H1 (cell line): ENCODE measurements around the gene UBASH3B. TPM values are rescaled to one million over a fixed set of nuclear protein-coding genes. Genes with fewer than 3 reads are reported as not detected.

ENCODE experiments used
- CTCF ChIA-PET: fragments of 300-600 bp; sonication (Branson Sonifier 250); formaldehyde crosslinking; loops from one replicate; lab custom pipeline; 2021; ENCODE audit not compliant: partially characterized antibody; lab: Charles Lee
- POLR2A ChIA-PET: fragments of 300-600 bp; sonication (Branson Sonifier 250); formaldehyde crosslinking; loops from one replicate; lab custom pipeline; 2021; ENCODE audit warnings: inconsistent platforms; ENCODE audit not compliant: partially characterized antibody; lab: Charles Lee
- DNase-seq, 2 experiments: peaks; one replicate each; pipeline versions ENCODE4 v3.0.0 to v3.0.0-alpha.2; 2010 to 2022; ENCODE audit warnings: low spot score in 2 of 2, low read depth in 1 of 2, mixed read lengths in 1 of 2
- FAIRE-seq: peaks from 2 replicates; lab custom pipeline; 2011; peaks lifted over from hg19 to GRCh38; lab: Jason Lieb, UNC
- H2AFZ ChIP-seq: 2 replicates; pipeline ENCODE4 v1.8.1; 2012; ENCODE audit warnings: low read length, inconsistent platforms
- H2AK5ac ChIP-seq: 2 replicates; pipeline ENCODE4 v1.6.1; 2013; ENCODE audit warnings: low read depth, low read length
- H2BK120ac ChIP-seq: replicated peaks from 2 replicates; pipeline ENCODE3; 2013; ENCODE audit warnings: low read depth, low read length, inconsistent platforms
- H2BK12ac ChIP-seq: 2 replicates; pipeline ENCODE4 v1.6.1; 2013; ENCODE audit warnings: low read depth, low read length
- H2BK15ac ChIP-seq: 2 replicates; pipeline ENCODE4 v1.6.1; 2013; ENCODE audit warnings: low read length
- H2BK20ac ChIP-seq: 2 replicates; pipeline ENCODE4 v1.6.1; 2013; ENCODE audit warnings: low read length
- H2BK5ac ChIP-seq: 2 replicates; pipeline ENCODE4 v1.6.1; 2013; ENCODE audit warnings: low read depth, low read length
- H3K14ac ChIP-seq: 2 replicates; pipeline ENCODE4 v1.6.1; 2013; ENCODE audit warnings: inconsistent platforms; ENCODE audit not compliant: insufficient read length
- H3K18ac ChIP-seq: 2 replicates; pipeline ENCODE4 v1.6.1; 2013; ENCODE audit warnings: low read length; ENCODE audit errors: extremely low read depth
- H3K23ac ChIP-seq: 2 replicates; pipeline ENCODE4 v1.6.1; 2013; ENCODE audit warnings: inconsistent platforms; ENCODE audit not compliant: insufficient read length
- H3K23me2 ChIP-seq: 2 replicates; pipeline ENCODE4 v1.6.1; 2013; ENCODE audit warnings: low read depth, low read length
- H3K27ac ChIP-seq: 2 replicates; pipeline ENCODE4 v1.6.1; 2011; ENCODE audit warnings: low read depth, low read length, inconsistent platforms
- H3K27me3 ChIP-seq, 4 experiments: replicated peaks in 1 of 4; 1 replicate in 1 of 4; 2 replicates in 3 of 4; pipeline versions ENCODE4 v1.6.1 to v1.8.1; 2011 to 2013; ENCODE audit warnings: low read length in 3 of 4, mild to moderate bottlenecking in 3 of 4, inconsistent platforms in 2 of 4, mixed read lengths in 2 of 4, moderate library complexity in 1 of 4; ENCODE audit not compliant: control insufficient read depth in 3 of 4, insufficient read depth in 3 of 4; ENCODE audit errors: extremely low read depth in 1 of 4
- H3K36me3 ChIP-seq, 4 experiments: 2 replicates each; pipeline versions ENCODE4 v1.6.1 to v1.8.1; 2011 to 2013; ENCODE audit warnings: mild to moderate bottlenecking in 4 of 4, low read length in 3 of 4, moderate library complexity in 2 of 4, control low read depth in 1 of 4, inconsistent platforms in 1 of 4; ENCODE audit not compliant: insufficient read depth in 4 of 4, control insufficient read depth in 2 of 4
- H3K4ac ChIP-seq: replicated peaks from 2 replicates; pipeline ENCODE3; 2013; ENCODE audit warnings: low read length, low read depth, mixed read lengths, inconsistent platforms; ENCODE audit not compliant: insufficient read length
- H3K4me1 ChIP-seq, 4 experiments: replicated peaks in 1 of 4; 1 replicate in 1 of 4; 2 replicates in 3 of 4; pipeline versions ENCODE4 v1.6.1 to v1.8.1; 2011 to 2013; ENCODE audit warnings: low read length in 3 of 4, inconsistent platforms in 2 of 4, mixed read lengths in 1 of 4; ENCODE audit not compliant: insufficient read depth in 4 of 4, control insufficient read depth in 3 of 4
- H3K4me2 ChIP-seq, 2 experiments: 2 replicates each; pipeline versions ENCODE4 v1.6.1 to v1.8.1; 2011 to 2013; ENCODE audit warnings: low read depth in 2 of 2, low read length in 2 of 2, control low read depth in 1 of 2, inconsistent platforms in 1 of 2, mild to moderate bottlenecking in 1 of 2; ENCODE audit not compliant: insufficient read depth in 1 of 2
- H3K4me3 ChIP-seq, 4 experiments: fragments of 200-600, 300-600 bp in 1 of 4; sonication (generic), shearing (Covaris generic), sonication (Bioruptor Twin) in 1 of 4; 2 replicates each; pipeline versions ENCODE4 v1.5.1 to v1.8.1; 2011 to 2016; ENCODE audit warnings: low read length in 4 of 4, low read depth in 3 of 4, control low read depth in 2 of 4, inconsistent platforms in 2 of 4, mild to moderate bottlenecking in 2 of 4, mixed read lengths in 1 of 4, moderate library complexity in 1 of 4; ENCODE audit not compliant: insufficient read depth in 2 of 4; ENCODE audit errors: extremely low read depth in 1 of 4
- H3K56ac ChIP-seq: replicated peaks from 2 replicates; pipeline ENCODE3; 2013; ENCODE audit warnings: low read depth, mild to moderate bottlenecking, mixed read lengths, low read length, inconsistent platforms; ENCODE audit not compliant: insufficient read length
- H3K79me1 ChIP-seq: 2 replicates; pipeline ENCODE4 v1.6.1; 2013; ENCODE audit warnings: low read depth, low read length, control low read depth
- H3K79me2 ChIP-seq, 2 experiments: 2 replicates each; pipeline versions ENCODE4 v1.6.1 to v1.8.1; 2012 to 2013; ENCODE audit warnings: low read length in 2 of 2, mild to moderate bottlenecking in 2 of 2, inconsistent platforms in 1 of 2; ENCODE audit not compliant: insufficient read depth in 2 of 2, control insufficient read depth in 1 of 2
- H3K9ac ChIP-seq, 4 experiments: replicated peaks in 1 of 4; 1 replicate in 1 of 4; 2 replicates in 3 of 4; pipeline versions ENCODE4 v1.6.1 to v1.8.1; 2011 to 2013; ENCODE audit warnings: low read depth in 3 of 4, low read length in 3 of 4, control low read depth in 2 of 4, mild to moderate bottlenecking in 2 of 4, moderate library complexity in 2 of 4, inconsistent platforms in 1 of 4; ENCODE audit errors: extremely low read depth in 1 of 4
- H3K9me3 ChIP-seq, 2 experiments: 2 replicates each; pipeline versions ENCODE4 v1.6.1 to v1.8.1; 2012 to 2013; ENCODE audit warnings: mild to moderate bottlenecking in 2 of 2, moderate library complexity in 2 of 2, control low read depth in 1 of 2, inconsistent platforms in 1 of 2, low read depth in 1 of 2, low read length in 1 of 2, mixed read lengths in 1 of 2; ENCODE audit not compliant: insufficient read depth in 2 of 2
- H4K20me1 ChIP-seq, 2 experiments: replicated peaks in 1 of 2; 2 replicates each; pipeline versions ENCODE3 to v1.8.1; 2011 to 2013; ENCODE audit warnings: inconsistent platforms in 2 of 2, low read length in 2 of 2, mild to moderate bottlenecking in 1 of 2; ENCODE audit not compliant: insufficient read depth in 2 of 2, control insufficient read depth in 1 of 2
- H4K5ac ChIP-seq: 2 replicates; pipeline ENCODE4 v1.6.1; 2013; ENCODE audit warnings: low read length, low read depth, mixed read lengths, inconsistent platforms; ENCODE audit not compliant: insufficient read length
- H4K8ac ChIP-seq: 2 replicates; pipeline ENCODE4 v1.8.0; 2013; ENCODE audit warnings: mild to moderate bottlenecking, moderate library complexity, low read length, inconsistent platforms; ENCODE audit not compliant: insufficient read depth; ENCODE audit errors: extremely low read depth
- H4K91ac ChIP-seq: replicated peaks from 2 replicates; pipeline ENCODE3; 2013; ENCODE audit warnings: low read length, mixed read lengths, inconsistent platforms; ENCODE audit not compliant: insufficient read length
- HDAC6 ChIP-seq: IDR thresholded peaks from one replicate; pipeline ENCODE4 v1.7.1; 2012; ENCODE audit warnings: low read depth, mild to moderate bottlenecking, inconsistent platforms, low read length, moderate library complexity
- JUN ChIP-seq: IDR thresholded peaks from 2 replicates; pipeline ENCODE4 v1.6.1; 2011; ENCODE audit warnings: low read depth, mild to moderate bottlenecking, improper control_type of control experiment, low read length
- SIRT6 ChIP-seq: IDR thresholded peaks from one replicate; pipeline ENCODE4 v1.7.1; 2012; ENCODE audit warnings: low read length, inconsistent platforms
- SIX5 ChIP-seq: IDR thresholded peaks from 2 replicates; pipeline ENCODE4 v1.6.1; 2011; ENCODE audit warnings: mild to moderate bottlenecking, low read depth, low read length
- WGBS, 2 experiments: shearing (Covaris generic) in 1 of 2; methylation state at CpG; one replicate each; pipeline versions ENCODE4 v1.1.6 to v1.1.7; 2013 to 2015; ENCODE audit warnings: low lambda C conversion rate in 2 of 2, mixed read lengths in 2 of 2, inconsistent platforms in 1 of 2, low coverage in 1 of 2, missing lambda C conversion rate in 1 of 2; ENCODE audit not compliant: insufficient replicate concordance in 2 of 2, insufficient coverage in 1 of 2, insufficient read length in 1 of 2; ENCODE audit errors: extremely low coverage in 1 of 2, missing lambda C conversion rate in 1 of 2; 5-methylcytosine and 5-hydroxymethylcytosine counted together
- polyA plus RNA-seq, 7 experiments: library from polyadenylated mRNA; depleted of rRNA in 3 of 7; stranded (reverse) in 5 of 7; unstranded in 2 of 7; fragments of >200 nt in 5 of 7; fragments of 200-250 nt in 2 of 7; gene quantifications; 1 replicate in 5 of 7; 2 replicates in 1 of 7; 4 replicates in 1 of 7; pipeline versions ENCODE4 v1.2.1 to v1.2.3, GENCODE V29; 2011 to 2013; ENCODE audit warnings: missing spikeins in 2 of 7, mixed read lengths in 2 of 7
- total RNA-seq: library from RNA; stranded (reverse); fragmentation: NEBNext Ultra II Directional; extraction: Animal tissue kit (Norgen Biotek cat#: 25700); gene quantifications from 2 replicates; pipeline ENCODE4 v1.2.1, GENCODE V29; 2021

The UBASH3B gene
- total and polyA plus RNA-seq, 2 of the 8 experiments (the other 6 are each of a cell fraction or from before 2014, with no cell fraction given), result 7.5 to 9.5 TPM

DNA sequence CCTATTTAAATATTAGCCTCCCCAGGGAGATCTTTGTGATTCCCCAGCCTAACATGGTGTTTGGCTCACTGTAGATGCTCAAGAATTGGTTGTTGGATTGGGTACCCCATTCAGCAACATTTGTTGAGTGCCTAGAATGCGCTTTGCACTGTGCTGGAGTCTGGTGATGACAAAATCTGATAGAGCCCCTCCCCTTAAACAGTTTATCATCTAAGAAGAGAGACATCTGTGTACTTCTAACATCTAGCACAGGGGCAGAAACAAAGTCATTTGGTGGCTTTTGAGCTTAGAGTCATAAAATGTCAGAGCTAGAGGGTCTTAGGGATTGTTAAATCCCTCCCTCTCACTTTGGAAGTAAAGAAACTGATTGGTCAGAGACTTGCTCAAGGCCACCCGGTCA is 73.0 kb downstream of the UBASH3B start:
- Histone ChIP-seq H4K91ac (no peak overlapping the region), H3K9me3 (no peaks in the 10 kb centered on the region), H3K27me3 (no peaks in the 10 kb centered on the region), H3K23ac (no peak overlapping the region), H2BK12ac (no peak overlapping the region), H2BK5ac (no peak overlapping the region), H4K20me1 (no peaks in the 10 kb centered on the region), H3K9ac (no peak overlapping the region), H2BK20ac (no peak overlapping the region), H3K18ac (no peak overlapping the region), H3K14ac (no peak overlapping the region), H4K5ac (no peak overlapping the region), H3K4me3 (no peak overlapping the region), H2AK5ac (no peak overlapping the region), H3K36me3 (peaks cover 0 to 3% (median 0%) of the 10 kb centered on the region in 4 experiments; a peak in 1 of 8 replicates), H4K8ac (no peak overlapping the region), H3K23me2 (no peaks in the 10 kb centered on the region), H3K27ac (no peak overlapping the region), H2BK120ac (no peak overlapping the region), H3K4me1 (peaks cover 0 to 7% (median 2%) of the 10 kb centered on the region in 4 experiments; a peak in 4 of 7 replicates), H3K79me1 (no peaks in the 10 kb centered on the region), H3K4me2 (no peak overlapping the region), H3K4ac (no peak overlapping the region), H2BK15ac (no peak overlapping the region), H2AFZ (no peak overlapping the region), H3K56ac (no peak overlapping the region), H3K79me2 (no peaks in the 10 kb centered on the region)
- no peak for FAIRE-seq
- CTCF ChIA-PET, result interaction anchor here (1.0 to 1.7 kb wide), 5 partner anchors 9 to 51 kb away, joined by 3 to 4 read pairs (median 4); no protein-coding TSS in a partner anchor
- no peak for DNase-seq
- WGBS, 2 experiments, result 100% methylated on average over 2 of the region's 2 CpGs; no CpG with 5 or more reads in 1 of the 2 experiments
- POLR2A ChIA-PET, result no interaction called here
- TF ChIP-seq SIX5 (no peak), JUN (no peak), SIRT6 (no peak), HDAC6 (no peak)
